HG02970 (cell line): Measurements from ENCODE around the gene OR5H14.
"Not testable (repeated sequence)": the region's sequence is repeated elsewhere in the genome, so short reads cannot be mapped to it uniquely, and the experiment has no call there.

Source experiments
- ATAC-seq: cut with Tn5 transposase; IDR thresholded peaks from one replicate; pipeline ENCODE4 v1.9.1; 2021; ENCODE audit warnings: mild to moderate bottlenecking, moderate library complexity, moderate number of reproducible peaks; ENCODE audit not compliant: unreplicated experiment, low FRiP score

Gene OR5H14

GRCh38 chr3:98196293-98196692 is 49.0 kb downstream of the OR5H14 start:
- not testable (repeated sequence) for ATAC-seq

- no peak for ATAC-seq
These were observed 51.7 kb downstream of the OR5H14 start for GRCh38 chr3:98199020-98199419.
